Endothelial cell of umbilical vein (primary cell): ENCODE measurements around the gene MARCHF11. TPM values are rescaled to one million over a fixed set of nuclear protein-coding genes. Genes with fewer than 3 reads are reported as not detected.

Experiments
- BruUV-seq: library from RNA; stranded (reverse); fragments of 400-500 nt; replicated peaks from 2 replicates; lab custom pipeline; 2021; lab: Mats Ljungman, UMichigan
- CTCF ChIA-PET: fragments of 300-600, 350-600 bp; sonication (Branson Sonifier 250); formaldehyde crosslinking; loops from one replicate; lab custom pipeline; 2021; ENCODE audit warnings: antibody characterized with exemption, inconsistent platforms; lab: Charles Lee
- POLR2A ChIA-PET: fragments of 300-600, 350-600 bp; sonication (Branson Sonifier 250); formaldehyde crosslinking; loops from one replicate; lab custom pipeline; 2021; ENCODE audit warnings: antibody characterized with exemption, inconsistent platforms; lab: Charles Lee
- DNase-seq: peaks from one replicate; pipeline ENCODE4 v3.0.0-alpha.2; 2011; ENCODE audit warnings: low read depth, low spot score
- FAIRE-seq: peaks from 2 replicates; lab custom pipeline; 2011; peaks lifted over from hg19 to GRCh38; lab: Jason Lieb, UNC
- H2AFZ ChIP-seq: 2 replicates; pipeline ENCODE4 v1.6.0; 2012; ENCODE audit warnings: low read depth, low read length, control low read depth, inconsistent platforms
- H3K27ac ChIP-seq: 2 replicates; pipeline ENCODE4 v1.5.1; 2011; ENCODE audit warnings: low read depth, mild to moderate bottlenecking, control low read depth, low read length, moderate library complexity; ENCODE audit not compliant: insufficient read depth
- H3K27me3 ChIP-seq, 2 experiments: 2 replicates each; pipeline versions ENCODE4 v1.6.0 to v1.6.1; 2011; ENCODE audit warnings: low read length in 2 of 2, mixed read lengths in 1 of 2; ENCODE audit not compliant: control insufficient read depth in 2 of 2, insufficient read depth in 2 of 2
- H3K36me3 ChIP-seq, 2 experiments: 2 replicates in 1 of 2; 3 replicates in 1 of 2; pipeline ENCODE4 v1.5.1; 2011; ENCODE audit warnings: low read length in 2 of 2, mild to moderate bottlenecking in 1 of 2, moderate library complexity in 1 of 2; ENCODE audit not compliant: control insufficient read depth in 2 of 2, insufficient read depth in 2 of 2; ENCODE audit errors: extremely low read depth in 1 of 2
- H3K4me1 ChIP-seq: 3 replicates; pipeline ENCODE4 v1.5.1; 2011; ENCODE audit warnings: mild to moderate bottlenecking, low read length; ENCODE audit not compliant: control insufficient read depth, insufficient read depth; ENCODE audit errors: extremely low read depth
- H3K4me2 ChIP-seq: 2 replicates; pipeline ENCODE4 v1.6.1; 2011; ENCODE audit warnings: low read length, control low read depth, mixed read lengths; ENCODE audit not compliant: insufficient read depth
- H3K4me3 ChIP-seq, 3 experiments: fragments of 200-600 bp in 1 of 3; sonication (generic), shearing (Covaris generic) in 1 of 3; replicated peaks in 1 of 3; 2 replicates each; pipeline ENCODE4 v1.5.1; 2011 to 2016; ENCODE audit warnings: control low read depth in 3 of 3, low read length in 3 of 3, mild to moderate bottlenecking in 2 of 3, inconsistent platforms in 1 of 3, low read depth in 1 of 3, moderate library complexity in 1 of 3; ENCODE audit not compliant: insufficient read depth in 1 of 3
- H3K79me2 ChIP-seq: 2 replicates; pipeline ENCODE4 v1.6.0; 2012; ENCODE audit warnings: low read length, inconsistent platforms; ENCODE audit not compliant: control insufficient read depth, insufficient read depth
- H3K9ac ChIP-seq: replicated peaks from 2 replicates; pipeline ENCODE3; 2011; ENCODE audit warnings: low read length, control low read depth; ENCODE audit not compliant: insufficient read depth; ENCODE audit errors: extremely low read depth
- H3K9me1 ChIP-seq: replicated peaks from 3 replicates; pipeline ENCODE4 v1.6.0; 2011; ENCODE audit warnings: mild to moderate bottlenecking, low read length; ENCODE audit not compliant: control insufficient read depth, insufficient read depth; ENCODE audit errors: extremely low read depth
- H3K9me3 ChIP-seq: replicated peaks from 2 replicates; pipeline ENCODE4 v1.5.1; 2012; ENCODE audit warnings: low read length, inconsistent platforms; ENCODE audit not compliant: control insufficient read depth, insufficient read depth
- H4K20me1 ChIP-seq: replicated peaks from 2 replicates; pipeline ENCODE3; 2011; ENCODE audit warnings: mild to moderate bottlenecking, low read length; ENCODE audit not compliant: control insufficient read depth, insufficient read depth; ENCODE audit errors: extremely low read depth
- CTCF ChIP-seq, 2 donors: IDR thresholded peaks; 1 replicate in 1 of 2; 2 replicates in 1 of 2; pipeline ENCODE4 v1.5.1; 2011; ENCODE audit warnings: low read length in 2 of 2, mild to moderate bottlenecking in 2 of 2, moderate library complexity in 2 of 2, control low read depth in 1 of 2, inconsistent platforms in 1 of 2, low read depth in 1 of 2; ENCODE audit not compliant: insufficient read depth in 1 of 2; ENCODE audit errors: extremely low read depth in 1 of 2
- EZH2 ChIP-seq: IDR thresholded peaks from 2 replicates; pipeline ENCODE4 v1.6.1; 2012; ENCODE audit warnings: borderline replicate concordance, low read depth, mild to moderate bottlenecking, moderate library complexity, low read length, inconsistent platforms; ENCODE audit not compliant: severe bottlenecking
- FOS ChIP-seq: IDR thresholded peaks from 2 replicates; pipeline ENCODE4 v1.6.1; 2011; ENCODE audit warnings: mild to moderate bottlenecking, low read length, moderate library complexity, borderline replicate concordance; ENCODE audit not compliant: insufficient read depth
- GATA2 ChIP-seq: IDR thresholded peaks from 2 replicates; pipeline ENCODE4 v1.7.0; 2011; ENCODE audit warnings: low read depth, mild to moderate bottlenecking, moderate library complexity, mixed read lengths, low read length; ENCODE audit not compliant: insufficient read length, insufficient read depth
- JUN ChIP-seq: IDR thresholded peaks from 2 replicates; pipeline ENCODE4 v1.6.1; 2011; ENCODE audit warnings: borderline replicate concordance, low read depth; ENCODE audit not compliant: insufficient read length, insufficient read depth
- MYC ChIP-seq: IDR thresholded peaks from one replicate; pipeline ENCODE4 v1.6.1; 2011; ENCODE audit warnings: mild to moderate bottlenecking, low read depth, low read length
- POLR2A ChIP-seq: IDR thresholded peaks from 2 replicates; pipeline ENCODE4 v1.6.1; 2012; ENCODE audit warnings: low read depth, mild to moderate bottlenecking, control low read depth, low read length
- POLR2AphosphoS5 ChIP-seq: IDR thresholded peaks from 2 replicates; pipeline ENCODE4 v1.6.1; 2012; ENCODE audit warnings: low read depth, mild to moderate bottlenecking, control low read depth, low read length, moderate library complexity; ENCODE audit not compliant: insufficient read depth
- dilution Hi-C: fragments of 300-500 bp; cut with MboI; formaldehyde crosslinking; loops from one replicate; pipeline ENCODE4 v1.15.0; 2019; ENCODE audit warnings: low sequenced_read_pairs; ENCODE audit not compliant: extremely low pct_ligation_motif_present
- intact Hi-C: fragments of 100-400 bp; cut with micrococcal nuclease; formaldehyde crosslinking; loops from one replicate; pipeline ENCODE4 v1.10.0; 2022
- polyA plus RNA-seq, 4 experiments: library from polyadenylated mRNA; depleted of rRNA in 3 of 4; stranded (reverse) in 3 of 4; unstranded in 1 of 4; fragments of >200 nt; gene quantifications; 2 replicates each; pipeline versions ENCODE4 v1.2.1 to v1.2.3, GENCODE V29; 2011 to 2012; ENCODE audit warnings: missing spikeins in 1 of 4
- total RNA-seq: library from RNA; stranded (reverse); gene quantifications from 2 replicates; pipeline ENCODE4 v1.2.3, GENCODE V29; 2021
- TF ChIP-seq, protein P1 (sequence below): IDR thresholded peaks from 2 replicates; pipeline ENCODE4 v1.6.1; 2011; ENCODE audit not compliant: insufficient read depth, insufficient read length

MARCHF11 gene
- total and polyA plus RNA-seq, 2 donors (not counting 3 experiments of a cell fraction or from before 2014, with no cell fraction given): not detected

DNA sequence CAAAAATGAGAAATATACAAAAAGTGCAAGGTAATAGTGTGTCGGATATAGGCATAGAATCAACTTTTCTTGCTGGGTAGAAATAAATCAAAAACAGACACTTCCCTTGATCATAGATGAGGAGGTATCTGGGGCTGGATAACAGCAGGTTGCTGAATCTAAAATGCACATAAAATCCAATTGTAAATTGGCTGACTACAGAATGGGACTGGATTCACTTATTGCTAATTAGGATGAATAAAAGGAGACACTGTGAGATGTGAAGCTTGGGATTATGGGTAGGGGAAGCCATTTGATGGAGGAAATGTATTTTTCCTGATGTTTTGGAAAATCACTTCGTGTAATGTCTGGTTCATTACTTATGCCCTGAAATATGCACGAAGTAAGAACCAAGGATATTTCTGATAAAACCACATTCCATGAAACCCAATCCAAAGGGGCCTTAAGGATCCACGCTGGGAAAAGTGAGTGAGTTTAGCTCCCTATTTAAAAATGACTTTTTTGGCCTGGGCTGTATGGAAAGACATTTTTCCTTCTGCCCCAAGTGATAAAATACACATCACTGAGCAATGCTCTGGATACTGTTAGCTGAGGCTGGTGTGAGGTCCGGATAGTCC lies 136.1 kb downstream of the MARCHF11 start:
- TF ChIP-seq MYC (no peak), CTCF (IDR thresholded peaks at IDR 0.05; ENCODE audit: extremely low read depth in 1 of 2, insufficient read depth in 1 of 2, low read depth in 1 of 2, low read length in 2 of 2) (no peak), POLR2AphosphoS5 (no peak), GATA2 (no peak), POLR2A (no peak), JUN (no peak), FOS (no peak), EZH2 (no peak)
- TF ChIP-seq, protein P1, sequence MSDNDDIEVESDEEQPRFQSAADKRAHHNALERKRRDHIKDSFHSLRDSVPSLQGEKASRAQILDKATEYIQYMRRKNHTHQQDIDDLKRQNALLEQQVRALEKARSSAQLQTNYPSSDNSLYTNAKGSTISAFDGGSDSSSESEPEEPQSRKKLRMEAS: no peak
- H3K4me1 ChIP-seq: no peaks in the 10 kb centered on the region
- BruUV-seq: no TSS peak
- H3K27ac ChIP-seq: no peak overlapping the region
- H3K79me2 ChIP-seq: no peaks in the 10 kb centered on the region
- no peak overlapping the region for H3K4me2 ChIP-seq
- H3K4me3 ChIP-seq: no peak overlapping the region
- no peak overlapping the region for H2AFZ ChIP-seq
- no peaks in the 10 kb centered on the region for H3K9me3 ChIP-seq
- ChIA-PET CTCF (no interaction called here), POLR2A (no interaction called here)
- no peaks in the 10 kb centered on the region for H3K36me3 ChIP-seq
- no peaks in the 10 kb centered on the region for H4K20me1 ChIP-seq
- dilution Hi-C loops: no loop called here
- no peak overlapping the region for H3K9ac ChIP-seq
- H3K9me1 ChIP-seq: no peaks in the 10 kb centered on the region
- DNase-seq: no peak
- FAIRE-seq: no peak
- no peaks in the 10 kb centered on the region for H3K27me3 ChIP-seq
- intact Hi-C loops: no loop called here
